ENCODE measurements around the gene IDS.
"Not testable (repeated sequence)": the region's sequence is repeated elsewhere in the genome, so short reads cannot be mapped to it uniquely, and the experiment has no call there.

The IDS gene

DNA sequence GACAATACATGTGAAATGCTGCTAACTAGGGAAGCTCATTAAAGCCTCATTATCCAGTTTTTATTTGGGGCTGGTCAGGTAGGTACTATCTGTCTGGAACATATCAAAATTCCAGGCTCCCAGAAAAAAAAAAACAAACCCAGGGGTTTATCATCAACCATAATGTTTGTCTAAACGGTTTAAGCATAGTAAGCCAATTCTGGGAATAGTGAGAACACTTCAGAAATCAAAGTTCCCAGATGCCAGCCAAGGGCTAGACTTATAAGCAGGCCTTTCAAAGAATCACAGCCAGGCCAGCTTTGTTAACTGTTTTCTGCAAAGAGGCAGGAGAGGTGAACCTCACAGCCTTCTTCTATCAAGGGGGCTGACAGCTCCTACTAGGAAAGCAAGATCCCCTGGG lies 8.1 kb downstream of the IDS start:
- DNase-seq: no peak

DNA sequence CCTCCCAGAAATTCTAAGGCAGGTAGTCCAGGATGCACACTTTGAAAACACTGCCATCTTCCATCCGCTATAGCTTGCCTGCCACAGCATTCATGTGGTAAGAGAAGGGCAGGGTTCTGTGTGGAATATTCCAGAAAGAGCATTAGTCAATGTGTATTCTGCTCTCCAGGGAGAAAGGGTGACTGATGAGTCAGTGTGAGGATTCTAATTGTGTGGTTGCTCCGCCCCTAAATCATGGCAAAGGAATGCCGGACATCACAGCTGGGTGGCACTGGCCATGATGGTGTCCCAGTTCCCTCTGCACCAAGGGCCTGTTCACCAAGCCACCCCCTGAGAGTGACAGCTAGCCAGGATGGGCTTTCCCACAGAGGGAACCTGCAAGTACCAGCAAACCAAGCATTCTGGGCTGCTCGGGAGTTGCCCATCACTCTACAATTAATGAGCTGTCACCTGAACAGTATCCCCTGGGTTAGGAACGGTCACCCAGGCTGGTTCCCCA lies 9.5 kb downstream of the IDS start:
- no peak for DNase-seq

DNA sequence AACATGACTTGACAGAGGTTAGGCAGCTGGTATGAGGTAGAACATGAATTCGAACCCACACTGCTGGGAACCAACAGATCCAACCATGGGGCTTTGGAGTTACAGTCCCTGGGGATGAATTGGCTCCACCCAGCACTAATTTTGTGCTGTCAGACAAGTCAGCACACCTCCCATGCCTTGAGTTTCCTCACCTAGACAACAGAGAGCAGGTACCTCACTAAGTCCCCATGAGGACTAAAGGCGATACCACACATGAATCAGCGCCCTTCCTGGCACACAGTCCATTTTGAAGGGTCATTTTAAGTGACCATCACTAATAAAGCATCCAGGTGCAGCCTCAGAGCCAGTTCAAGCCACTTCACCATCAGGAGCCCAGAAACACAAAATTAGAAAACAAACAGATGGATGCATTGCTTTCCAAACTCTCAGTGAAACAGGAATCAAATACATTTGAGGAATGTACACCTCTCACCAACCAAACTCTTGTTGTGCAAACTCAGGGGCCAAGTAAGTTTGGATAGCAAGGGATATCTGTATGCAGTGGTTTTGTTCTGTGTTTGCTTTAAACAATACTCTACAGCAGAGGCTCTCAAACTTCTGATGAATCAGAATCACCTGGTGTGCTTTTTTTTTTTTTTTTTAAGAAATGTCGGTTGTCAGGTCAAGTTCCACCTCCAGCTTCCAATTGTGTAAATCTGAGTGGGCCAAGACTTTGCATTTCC lies 10.1 kb downstream of the IDS start:
- DNase-seq: no peak

DNA sequence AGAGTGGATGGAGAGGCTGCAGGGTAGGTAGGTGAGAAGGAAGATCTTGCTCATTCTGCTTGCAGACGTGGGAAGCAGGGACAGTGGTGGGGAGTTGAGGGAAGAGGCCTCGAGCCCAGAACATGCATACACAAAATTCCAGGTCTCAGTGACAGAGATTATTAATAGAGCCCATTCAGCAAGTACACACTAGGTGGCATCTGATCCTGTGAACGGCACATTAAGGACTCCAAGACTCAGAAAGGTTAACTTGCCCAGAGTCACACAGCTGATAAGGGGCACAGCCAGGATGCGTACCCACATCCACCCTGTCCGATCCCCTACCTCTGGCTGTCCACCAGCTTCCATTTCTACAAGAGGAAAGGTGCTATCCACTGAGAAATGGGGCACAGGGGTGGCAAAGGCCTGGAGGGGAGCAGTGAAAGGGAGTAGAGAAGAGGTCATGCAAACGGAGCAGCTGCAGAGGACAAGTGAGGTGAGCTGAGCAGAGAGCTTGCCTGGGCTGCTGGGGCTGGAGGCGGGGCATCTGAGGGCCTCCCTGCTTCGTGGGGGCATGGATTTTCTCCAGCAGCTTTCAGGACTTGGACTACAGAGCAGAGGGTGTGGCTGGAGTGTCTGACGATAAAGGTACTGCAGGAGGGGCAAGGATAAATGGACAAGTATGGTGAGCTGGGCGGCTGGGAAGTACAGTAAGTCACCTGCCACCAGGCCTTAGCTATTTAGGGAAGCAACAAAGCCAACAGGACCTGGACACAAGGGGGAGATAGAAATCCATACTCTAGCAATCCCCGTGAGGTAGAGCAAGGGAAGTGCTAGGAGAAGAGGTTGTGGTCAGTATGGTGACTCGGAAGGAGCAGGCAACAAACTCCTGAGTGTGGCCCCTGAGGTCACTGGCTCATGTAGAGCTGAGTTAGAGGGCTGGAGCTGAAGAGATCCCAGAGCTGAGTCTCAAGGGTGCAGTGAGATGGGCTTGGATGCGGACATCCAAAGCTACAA lies 11.2 kb downstream of the IDS start:
- DNase-seq: peak; percentile 17 to 24

DNA sequence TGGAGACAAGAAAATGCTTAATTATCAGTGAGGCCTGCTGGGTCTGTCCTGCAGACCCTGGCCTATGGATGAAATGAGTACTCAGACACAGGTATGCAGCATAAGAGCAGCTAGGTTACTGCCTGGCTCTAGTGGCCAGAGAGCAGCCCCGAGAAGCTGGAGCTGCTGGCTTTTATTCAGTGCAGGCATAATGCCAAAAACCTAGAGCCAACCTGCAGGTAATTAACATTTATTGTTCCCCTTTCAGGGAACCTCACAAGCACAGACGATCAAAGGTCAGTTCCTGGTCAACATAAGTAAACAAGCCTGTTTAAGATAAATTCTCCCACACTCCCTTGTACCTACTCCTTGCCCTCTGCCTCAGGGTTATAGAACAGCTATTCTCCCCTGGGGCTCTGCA lies 13.3 kb downstream of the IDS start:
- DNase-seq: no peak

DNA sequence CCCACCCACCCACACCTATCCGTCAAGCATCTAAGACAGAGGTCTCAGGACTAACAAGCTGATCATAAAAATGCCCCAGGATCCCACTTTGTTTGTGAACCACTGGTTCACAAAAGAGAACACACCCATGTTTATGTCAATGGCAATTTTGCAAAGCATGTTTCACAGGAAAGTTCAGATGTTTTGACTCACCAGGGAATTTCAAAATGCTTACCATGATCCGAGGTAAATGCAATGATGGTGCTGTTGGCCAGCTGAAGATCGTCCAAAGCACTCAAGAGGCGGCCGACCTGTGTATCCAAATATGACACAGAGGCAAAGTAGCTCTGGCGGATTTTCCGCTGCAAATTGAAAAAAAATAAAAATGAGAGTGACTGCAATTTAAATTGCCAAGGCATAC lies 15.0 kb downstream of the IDS start:
- no peak for DNase-seq

DNA sequence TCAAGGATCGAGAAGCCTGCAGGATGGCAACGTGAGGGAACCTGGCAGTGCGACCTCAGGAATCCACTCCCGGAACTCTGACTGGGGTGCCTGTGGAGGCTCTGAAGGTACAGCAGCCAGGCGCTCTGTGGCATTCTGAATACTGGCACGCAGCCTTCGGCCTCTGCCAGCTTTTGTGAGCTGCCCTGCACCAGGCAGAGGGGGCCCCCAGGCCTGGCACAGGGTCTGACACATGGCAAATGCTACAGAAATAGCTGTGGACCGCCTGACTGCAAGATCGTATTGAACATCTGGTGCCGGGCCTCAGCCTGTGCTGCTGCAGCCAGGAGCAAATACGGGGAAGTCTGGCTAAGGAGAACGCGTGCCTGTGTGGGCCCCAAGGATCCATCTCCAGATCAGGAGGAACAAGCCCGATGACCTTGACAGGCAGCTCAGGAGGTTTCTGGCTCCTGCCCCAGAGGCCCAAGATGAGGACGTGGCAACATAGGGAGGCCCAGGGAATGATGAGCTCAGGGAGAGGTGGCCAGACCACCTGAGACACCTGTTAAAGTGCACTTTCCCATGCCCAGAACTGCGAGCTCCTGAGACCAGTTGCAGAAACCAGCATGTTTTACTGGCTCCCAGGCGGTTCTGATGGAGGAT lies 16.6 kb downstream of the IDS start:
- not testable (repeated sequence) for DNase-seq

DNA sequence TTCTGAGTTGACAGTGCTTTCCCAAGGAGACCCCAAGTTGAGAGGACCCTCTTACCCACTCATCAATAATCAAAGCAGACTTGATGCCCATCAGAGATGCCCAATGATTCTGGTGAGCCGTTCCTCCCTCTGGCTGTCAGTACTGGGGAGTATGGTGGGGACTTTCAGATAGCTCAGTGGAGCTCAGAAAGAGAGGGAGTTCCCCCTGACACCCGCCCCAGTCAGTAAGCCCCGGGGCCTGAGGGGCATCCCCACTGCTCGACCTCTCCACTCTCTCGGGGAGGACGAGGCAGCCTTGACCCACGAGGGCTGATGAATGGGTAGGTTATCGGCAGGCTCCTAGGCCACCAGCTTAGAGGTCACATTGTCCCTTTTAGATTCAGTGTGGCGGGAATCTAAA lies 17.1 kb downstream of the IDS start:
- DNase-seq: not testable (repeated sequence)

DNA sequence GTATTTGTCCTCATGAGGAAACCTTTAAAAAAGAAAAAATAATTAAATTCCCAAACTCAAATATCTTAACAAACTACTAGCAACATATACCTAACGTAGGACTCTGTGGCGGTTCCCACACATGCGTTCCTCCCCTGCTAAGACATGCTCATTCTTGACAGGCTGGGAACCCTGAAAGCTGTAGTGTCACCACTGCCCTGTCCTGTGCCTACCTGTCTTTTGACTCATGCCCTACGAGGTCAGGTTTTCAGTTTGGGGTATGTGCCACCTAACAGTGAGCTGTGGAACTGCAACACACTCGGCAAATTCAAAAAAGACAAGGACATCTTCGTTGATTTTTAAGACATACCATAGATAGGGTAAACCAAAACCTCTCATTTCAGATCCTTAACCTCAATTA lies 17.8 kb downstream of the IDS start:
- no peak for DNase-seq

DNA sequence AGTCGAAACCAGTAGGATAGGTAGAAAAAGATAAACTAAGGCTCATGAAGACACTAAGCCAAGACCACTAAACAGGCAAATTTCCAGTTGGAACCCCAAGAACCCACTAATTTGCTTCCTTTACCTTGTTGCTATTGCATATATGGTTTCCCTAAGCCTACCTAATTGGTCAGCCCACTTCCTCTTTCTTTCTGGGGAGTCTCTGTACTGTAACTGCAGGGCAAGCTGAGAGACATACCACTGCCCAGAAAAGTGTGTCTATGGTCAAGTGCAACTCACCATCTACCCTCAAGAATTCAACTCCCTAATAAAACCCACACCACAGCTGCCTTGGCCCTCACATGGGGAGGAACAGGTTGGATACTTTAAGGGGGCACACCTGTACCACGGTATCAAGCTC lies 28.6 kb downstream of the IDS start:
- peak in 1 of 2 experiments; percentile 6 for DNase-seq

DNA sequence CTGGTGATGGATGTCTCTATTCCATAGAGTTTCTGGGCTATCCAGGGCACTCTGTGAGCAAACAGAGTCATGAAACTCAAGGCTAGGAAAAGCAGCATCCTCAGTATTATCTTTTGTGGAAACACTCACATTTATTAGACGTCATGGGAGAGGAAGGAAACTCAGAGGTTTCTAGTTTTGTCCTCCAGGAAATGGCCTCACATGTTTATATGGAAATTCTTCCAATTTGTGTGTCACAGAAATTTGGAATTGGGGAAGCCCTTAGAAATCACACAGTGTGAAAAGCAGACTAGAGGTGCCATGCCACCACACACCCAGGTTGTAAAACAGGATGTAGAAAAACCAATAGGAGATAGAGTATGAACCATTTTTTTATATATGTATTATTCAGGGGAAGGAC lies 31.1 kb downstream of the IDS start:
- no peak for DNase-seq

DNA sequence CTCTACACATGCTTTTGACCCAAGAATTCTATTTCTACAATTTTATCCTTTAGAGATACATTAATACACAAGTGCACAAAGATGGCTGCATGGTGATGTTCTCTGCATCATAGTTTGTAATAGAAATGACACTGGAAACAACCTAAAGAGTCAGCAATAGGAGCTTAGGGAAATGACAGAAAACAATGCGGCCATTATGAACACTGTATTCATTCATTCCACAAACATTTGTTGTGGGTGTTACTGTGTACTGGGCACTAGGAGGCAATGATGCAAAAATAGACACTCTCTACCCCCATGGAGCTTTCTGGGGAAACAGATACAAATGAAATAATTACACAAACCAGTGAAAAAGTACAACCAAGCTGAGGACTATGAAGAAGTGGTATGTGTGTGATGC lies 32.0 kb downstream of the IDS start:
- DNase-seq: no peak

DNA sequence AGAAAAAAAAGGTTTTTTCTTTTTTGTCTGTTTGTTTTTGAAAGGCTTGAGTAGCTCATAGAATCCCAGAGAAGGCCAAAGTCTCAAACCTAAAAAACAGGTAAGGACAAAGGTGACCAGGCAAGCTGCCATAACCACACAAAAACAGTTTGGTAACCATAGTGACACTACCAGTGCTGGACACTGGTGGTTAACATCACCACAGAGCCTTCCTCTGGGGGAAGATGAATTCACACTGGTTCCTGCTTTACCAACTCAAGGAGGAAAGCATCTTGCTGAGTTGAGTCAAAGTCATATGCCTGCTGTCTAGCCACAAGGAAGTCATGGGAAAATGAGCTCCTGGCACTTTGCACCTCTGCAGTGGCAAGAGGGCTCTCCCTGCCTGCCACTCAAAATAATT lies 32.5 kb downstream of the IDS start:
- DNase-seq: no peak

DNA sequence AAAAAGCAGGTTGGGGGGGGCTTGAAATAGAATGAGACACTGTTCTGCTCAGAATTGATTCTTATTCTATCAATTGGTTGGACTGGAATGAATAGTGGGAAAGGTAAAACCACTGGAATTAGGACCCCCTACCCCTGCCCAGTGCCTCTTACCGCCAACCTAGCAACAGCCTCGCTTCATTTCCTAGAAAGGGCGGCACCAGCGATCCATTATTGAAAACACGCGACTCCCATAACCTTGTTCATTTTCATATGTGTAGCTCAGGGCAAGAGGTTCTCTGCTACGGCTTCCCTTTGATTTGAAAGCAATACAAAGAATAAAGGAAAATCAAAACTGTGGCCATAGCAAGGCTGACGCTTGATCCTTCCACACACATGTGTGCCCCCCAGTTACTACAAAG lies 33.7 kb downstream of the IDS start:
- DNase-seq: no peak

DNA sequence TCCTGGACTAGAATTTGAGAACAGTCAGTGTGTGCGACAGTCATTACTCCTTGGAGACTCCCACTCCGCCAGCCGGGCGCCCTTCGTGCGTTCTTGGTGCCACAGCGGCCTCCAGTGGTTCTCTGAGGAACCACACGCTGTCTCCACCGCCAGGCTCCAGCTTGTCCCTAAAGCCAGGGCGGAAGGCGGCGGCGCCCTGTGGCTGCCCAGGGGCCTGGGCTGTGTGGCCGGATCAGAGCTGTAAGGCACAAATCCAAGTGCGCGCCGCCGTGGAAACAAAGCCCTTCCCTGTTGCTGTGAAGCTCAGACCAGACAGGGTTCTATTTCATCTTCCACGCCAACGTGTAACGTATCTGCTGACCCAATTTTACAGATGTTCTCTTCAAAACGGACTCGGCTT lies 34.2 kb downstream of the IDS start:
- DNase-seq: peak; percentile 38 to 56

DNA sequence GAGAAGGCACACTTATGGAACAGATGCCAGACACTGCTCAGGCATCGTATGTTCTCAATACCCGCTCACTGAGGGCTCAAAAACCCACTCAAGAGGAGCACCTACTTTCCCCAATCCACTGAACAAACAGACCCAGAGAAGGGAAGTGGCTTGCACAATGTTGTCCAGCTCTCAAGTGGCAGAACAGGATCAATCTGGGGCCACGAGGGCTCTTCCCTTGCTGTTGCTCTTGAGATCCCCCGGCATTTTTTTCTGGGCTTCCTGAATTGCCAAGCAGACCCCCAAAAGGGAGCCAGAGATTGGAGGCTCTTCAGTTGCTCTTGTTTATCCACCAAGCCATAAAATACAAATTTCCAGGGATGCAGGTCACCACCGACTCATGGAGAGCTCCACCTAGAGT lies 35.7 kb downstream of the IDS start:
- DNase-seq: no peak

DNA sequence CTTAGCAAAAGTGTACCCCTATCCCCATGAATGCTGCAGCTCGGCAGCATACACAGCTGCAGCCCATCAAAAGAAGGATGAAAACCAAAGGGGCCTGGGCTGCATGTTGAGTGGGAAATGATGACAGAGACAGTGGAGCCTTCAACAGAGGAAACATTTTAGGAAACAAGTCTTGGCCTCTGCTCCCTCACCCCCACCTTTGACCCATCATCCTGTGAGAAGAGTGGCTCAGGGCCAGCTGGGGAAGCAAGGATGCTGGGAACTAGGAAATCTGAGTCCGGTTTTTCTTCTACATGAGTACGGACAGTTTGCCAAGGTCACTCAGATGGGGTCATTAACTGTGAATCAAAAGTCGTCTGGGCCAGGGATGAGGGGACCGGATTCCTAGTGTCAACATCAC lies 37.2 kb downstream of the IDS start:
- DNase-seq: no peak

DNA sequence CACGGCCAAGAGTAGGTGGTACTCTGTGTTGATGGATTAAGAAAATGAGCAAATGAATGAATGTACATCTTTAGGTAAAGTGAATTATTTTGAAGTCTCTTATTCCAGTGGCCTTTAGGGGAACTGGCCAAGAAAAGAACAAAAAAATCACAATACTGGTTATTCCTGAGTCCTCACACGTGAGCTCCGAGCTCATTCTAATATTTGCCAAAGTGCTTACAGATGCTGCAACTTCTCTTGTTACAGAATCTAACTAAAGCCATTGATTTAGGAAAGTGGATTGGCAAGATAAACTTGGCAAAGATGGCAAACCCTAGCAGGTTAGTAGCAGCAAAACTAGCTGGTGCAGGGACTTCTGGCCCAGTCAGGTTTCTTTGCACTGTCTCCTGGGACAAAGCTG lies 37.6 kb downstream of the IDS start:
- DNase-seq: no peak

DNA sequence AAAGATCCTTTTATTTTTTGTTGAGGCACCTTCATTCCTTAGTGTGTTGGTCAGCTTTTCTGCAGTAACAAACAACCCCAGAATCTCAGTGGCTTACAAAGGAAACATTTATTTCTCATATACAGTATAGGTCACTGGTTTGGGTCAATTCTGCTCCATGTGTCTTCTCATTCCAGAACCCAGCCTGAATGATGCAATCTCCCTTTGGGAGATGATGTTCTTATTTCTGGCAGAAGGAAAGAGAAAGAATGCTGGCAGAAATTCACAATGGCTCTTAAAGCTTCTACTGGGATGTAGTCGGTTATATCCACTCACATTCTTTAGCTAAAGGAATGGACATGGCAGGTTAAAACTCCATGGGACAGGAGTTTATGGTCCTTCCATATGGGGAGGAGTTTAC lies 42.3 kb downstream of the IDS start:
- DNase-seq: no peak

DNA sequence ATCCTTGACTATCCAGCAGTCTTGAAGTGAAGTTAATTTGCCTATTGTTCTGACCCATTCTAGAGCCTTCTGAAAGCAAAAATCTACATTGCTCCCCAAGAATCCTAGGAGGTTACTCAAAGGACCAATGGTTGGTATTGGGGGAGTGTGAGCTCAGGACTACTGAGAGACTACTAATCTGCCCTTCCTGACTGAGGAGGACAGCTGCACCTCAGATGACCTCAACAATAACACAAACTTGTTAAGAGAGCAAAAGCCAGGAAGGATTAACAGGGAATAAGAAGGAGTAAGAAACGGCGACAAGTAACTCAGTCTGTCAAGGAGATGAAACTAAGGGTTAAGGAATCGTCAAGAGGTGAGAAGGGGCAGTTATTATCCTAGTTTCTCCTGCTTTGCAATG lies 43.4 kb downstream of the IDS start:
- DNase-seq: no peak

DNA sequence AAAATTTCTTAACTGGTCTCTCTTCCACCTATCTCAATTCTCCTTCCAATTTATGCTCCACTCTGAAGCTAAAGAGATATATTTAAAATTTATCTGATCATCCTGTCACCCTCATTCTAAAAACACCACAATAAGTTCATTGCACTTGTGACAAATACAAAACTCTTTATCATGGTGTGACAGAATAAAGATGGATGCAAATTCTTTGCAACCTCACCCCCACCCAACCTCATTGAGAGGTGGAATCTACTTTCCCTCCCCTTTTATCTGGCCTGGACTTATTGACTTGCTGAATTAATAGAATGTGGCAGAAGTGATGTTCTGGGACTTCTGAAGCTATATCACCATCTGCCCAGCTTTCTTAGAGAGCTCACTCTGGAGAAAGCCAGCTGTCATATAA lies 46.5 kb downstream of the IDS start:
- no peak for DNase-seq

DNA sequence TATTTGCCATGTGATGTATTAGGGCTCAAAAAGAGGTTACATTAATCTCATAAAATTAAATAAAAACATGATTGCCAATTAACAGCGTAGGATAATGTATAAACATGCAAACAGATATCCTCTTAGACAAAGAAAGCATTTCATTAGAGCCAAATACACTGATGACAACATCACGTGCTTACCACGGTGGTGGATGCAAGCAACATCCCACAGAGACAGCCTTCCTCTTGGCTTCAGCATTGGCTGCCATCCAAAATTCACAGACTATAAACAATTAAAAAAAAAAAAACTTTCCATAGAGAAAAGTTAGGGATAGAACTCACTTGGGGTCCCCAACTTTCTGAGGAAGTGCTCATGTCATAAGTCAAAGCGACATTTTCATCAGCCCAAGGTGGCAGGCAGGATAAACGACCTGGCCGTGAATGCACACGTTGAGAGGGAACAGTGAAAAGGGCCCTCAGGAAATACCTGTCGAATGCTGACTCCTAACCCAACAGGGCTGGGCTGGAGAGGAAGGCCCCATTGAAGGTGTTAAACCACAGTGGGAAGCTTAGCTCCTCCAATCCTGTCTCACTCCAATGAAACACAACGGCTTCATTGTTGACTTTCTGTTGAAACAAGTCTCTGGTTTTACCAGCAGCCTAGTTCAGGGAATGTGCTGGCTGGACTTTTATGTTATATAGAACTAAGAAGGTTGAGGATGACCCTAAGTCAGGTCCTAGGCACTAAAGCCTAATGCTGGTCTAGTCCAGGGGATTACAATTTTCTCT lies 48.4 kb downstream of the IDS start:
- no peak for DNase-seq

DNA sequence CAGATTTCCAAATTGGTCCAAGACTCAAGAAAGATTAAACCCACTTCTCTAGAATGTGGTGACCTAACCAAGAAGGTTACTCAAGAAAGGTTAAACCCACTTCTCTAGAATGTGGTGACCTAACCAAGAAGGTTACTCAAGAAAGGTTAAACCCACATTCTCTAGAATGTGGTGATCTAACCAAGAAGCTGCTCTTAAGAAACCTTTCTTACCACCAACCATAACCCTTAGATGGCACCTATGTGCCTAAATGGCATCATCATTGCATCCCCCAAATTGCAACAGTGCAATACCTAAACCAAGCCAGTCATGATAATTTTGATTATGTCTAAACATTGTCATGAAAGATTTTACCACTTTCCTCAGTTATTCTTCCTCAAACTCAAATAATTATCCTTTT lies 49.2 kb downstream of the IDS start:
- DNase-seq: no peak

Measured in Kasumi-1 (cell line).